T-helper 1 cell treated with Interleukin-12 subunit alpha and Interleukin-12 subunit beta and Interleukin-4 antibody, amounts not matched to agents 30 μg/mL and 1 μg/mL, for 36 hours (primary cell): ENCODE results near the gene ANKRD61.
A peak's percentile ranks its signal among the peaks of the same experiment; 100 is the strongest.
"Not testable (repeated sequence)": the region's sequence is repeated elsewhere in the genome, so short reads cannot be mapped to it uniquely, and the experiment has no call there.

Experiments
- H3K27ac Mint-ChIP-seq: one replicate; pipeline ENCODE4 v1.8.0; 2021; ENCODE audit warnings: mild to moderate bottlenecking, mixed read lengths
- H3K27me3 Mint-ChIP-seq: one replicate; pipeline ENCODE4 v1.8.0; 2021; ENCODE audit warnings: low read depth, mixed read lengths
- H3K36me3 Mint-ChIP-seq: one replicate; pipeline ENCODE4 v1.8.0; 2021; ENCODE audit warnings: low read depth, mixed read lengths
- H3K4me1 Mint-ChIP-seq: one replicate; pipeline ENCODE4 v1.8.0; 2021; ENCODE audit warnings: low read depth, mixed read lengths
- H3K4me3 Mint-ChIP-seq: one replicate; pipeline ENCODE4 v1.8.0; 2021; ENCODE audit warnings: mild to moderate bottlenecking, moderate library complexity, mixed read lengths
- H3K9me3 Mint-ChIP-seq: one replicate; pipeline ENCODE4 v1.8.0; 2021; ENCODE audit warnings: mixed read lengths

Gene ANKRD61

DNA sequence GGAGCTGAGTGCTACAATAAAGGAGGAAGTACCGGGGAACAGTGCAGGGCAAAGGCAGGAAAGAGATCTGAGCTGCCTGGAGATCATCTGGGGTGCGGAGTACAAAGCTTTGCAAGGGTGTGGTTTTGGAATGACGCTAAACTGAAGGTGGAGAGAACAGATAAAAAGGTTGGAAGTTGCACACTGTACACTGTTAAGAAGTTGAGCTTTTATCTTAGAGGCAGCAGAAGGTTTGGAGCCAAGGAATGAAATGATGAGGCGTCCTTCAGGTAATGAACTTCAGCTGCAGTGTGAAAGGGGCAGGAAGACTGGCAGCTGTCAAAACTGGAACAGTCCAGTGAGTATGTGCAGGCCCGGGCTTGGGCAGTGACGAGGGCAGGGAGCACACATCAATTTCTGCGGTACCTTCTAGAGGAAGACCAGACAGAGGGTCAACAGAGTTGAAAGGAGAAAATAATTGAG lies 7.2 kb upstream of the ANKRD61 start:
- Mint-ChIP-seq H3K27me3 (no peaks in the 10 kb centered on the region), H3K36me3 (peaks cover 55% of the 10 kb centered on the region), H3K4me3 (no peak overlapping the region), H3K27ac (peak overlapping the region; percentile 50), H3K9me3 (no peaks in the 10 kb centered on the region), H3K4me1 (peaks cover 23% of the 10 kb centered on the region)

DNA sequence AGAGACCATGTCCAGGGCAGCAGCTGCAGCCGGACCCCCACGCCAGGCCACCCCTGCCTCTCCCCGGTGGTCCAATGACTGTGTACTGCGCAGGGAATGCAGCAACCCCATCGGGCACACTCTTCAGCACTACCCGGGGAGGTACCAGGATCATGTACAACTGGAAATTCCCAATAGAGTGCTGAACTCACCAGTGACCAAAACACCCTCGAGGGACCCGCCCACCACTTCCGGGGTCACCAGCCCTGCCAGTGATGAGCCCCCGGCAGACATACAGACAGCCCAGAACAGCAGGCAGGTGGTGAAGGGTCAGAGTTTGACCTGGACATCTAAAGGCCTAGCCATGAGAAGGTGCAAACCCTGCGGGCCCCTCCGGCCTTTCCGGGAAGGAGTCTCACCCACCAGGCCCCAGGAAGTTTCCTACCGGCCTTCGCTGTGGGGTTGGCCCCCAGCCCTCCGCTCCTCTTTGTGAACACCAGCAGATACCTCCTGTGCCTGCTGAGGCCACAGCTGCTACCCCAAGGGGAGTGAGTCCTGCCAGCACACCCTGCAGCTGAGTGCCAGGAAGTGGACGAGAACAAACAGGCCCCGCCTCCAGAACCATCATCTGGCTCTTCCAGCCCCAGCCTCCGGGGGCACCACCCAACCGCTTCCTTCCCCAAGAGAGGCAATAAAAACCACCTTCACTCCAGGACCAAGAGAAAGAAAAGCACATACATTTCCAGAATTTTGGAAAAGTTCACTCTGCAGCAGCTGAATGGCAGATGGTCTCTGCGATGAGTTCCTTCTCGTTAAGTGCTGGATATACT lies 5.0 kb upstream of the ANKRD61 start:
- Mint-ChIP-seq H3K4me3 (peak overlapping the region; percentile 78), H3K27ac (peak overlapping the region; percentile 85), H3K27me3 (no peaks in the 10 kb centered on the region), H3K9me3 (no peaks in the 10 kb centered on the region), H3K36me3 (peaks cover 47% of the 10 kb centered on the region), H3K4me1 (peaks cover 23% of the 10 kb centered on the region)

DNA sequence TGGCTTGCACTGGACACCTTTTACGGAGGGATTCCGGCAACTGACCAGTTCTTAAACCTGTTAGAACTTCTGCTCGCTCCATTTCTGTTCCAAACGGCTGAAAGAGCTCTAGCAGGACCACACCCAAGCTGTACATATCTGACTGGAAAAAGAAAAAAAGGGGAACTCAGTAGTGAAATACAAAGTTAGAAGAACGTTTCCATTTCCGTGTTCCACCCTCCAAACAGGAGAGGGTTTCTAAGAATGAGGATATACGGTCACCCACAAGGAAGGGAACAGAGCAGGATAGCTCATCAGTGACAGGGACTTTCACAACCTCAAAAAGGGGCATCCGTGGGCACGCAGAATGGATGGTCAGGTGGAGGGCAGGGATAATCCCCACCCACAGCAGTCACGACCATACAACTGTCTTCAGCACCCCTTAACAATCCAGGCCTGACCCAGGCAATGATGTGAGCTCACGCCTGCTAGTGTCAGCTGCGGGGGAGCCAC lies 4.3 kb upstream of the ANKRD61 start:
- Mint-ChIP-seq H3K36me3 (peaks cover 45% of the 10 kb centered on the region), H3K27ac (peak overlapping the region; percentile 85), H3K9me3 (no peaks in the 10 kb centered on the region), H3K4me1 (peaks cover 23% of the 10 kb centered on the region), H3K4me3 (peak overlapping the region; percentile 78), H3K27me3 (no peaks in the 10 kb centered on the region)

DNA sequence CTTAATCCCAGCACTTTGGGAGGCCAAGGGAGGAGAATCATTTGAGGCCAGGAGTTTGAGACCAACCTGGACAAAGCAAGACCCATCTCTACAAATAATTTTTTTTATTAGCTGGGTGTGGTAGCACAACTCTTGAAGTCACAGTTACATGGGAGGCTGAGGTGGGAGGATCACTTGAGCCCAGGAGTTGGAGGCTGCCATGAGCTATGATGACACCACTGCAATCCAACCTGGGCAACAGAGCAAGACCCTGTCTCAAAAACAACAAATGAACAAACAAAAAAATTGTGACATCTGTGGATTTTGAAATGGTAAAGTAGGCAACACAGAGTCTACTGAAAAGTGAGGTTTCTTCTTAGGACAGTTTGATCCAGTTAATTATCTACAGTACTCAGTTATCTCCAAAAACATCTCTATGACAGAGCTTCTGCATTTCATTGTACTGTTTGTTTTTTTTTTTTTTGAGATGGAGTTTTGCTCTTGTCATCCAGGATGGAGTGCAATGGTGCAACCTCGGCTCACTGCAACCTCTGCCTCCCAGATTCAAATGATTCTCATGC lies 3.3 kb upstream of the ANKRD61 start:
- Mint-ChIP-seq H3K27ac (no peak overlapping the region), H3K4me3 (no peak overlapping the region)

DNA sequence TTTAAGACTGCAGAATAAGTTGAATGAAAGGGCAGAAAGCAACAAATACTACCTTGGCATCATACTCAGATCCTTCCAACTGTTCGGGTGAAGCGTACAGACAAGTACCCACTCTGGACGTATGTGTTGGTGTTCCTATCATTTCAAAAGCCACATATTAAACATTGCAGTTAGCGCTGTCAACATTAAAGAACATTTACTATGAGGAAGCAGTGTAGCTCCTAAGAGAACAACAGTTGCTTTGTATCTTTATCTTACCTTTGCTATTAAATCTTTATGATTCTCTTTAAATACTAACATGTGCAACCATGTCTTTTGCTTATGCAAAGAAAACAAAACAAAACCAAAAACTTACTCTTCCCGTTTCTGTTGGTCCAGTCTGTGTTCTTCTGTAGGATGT lies 2.6 kb upstream of the ANKRD61 start:
- Mint-ChIP-seq H3K36me3 (peaks cover 36% of the 10 kb centered on the region), H3K9me3 (no peaks in the 10 kb centered on the region), H3K27me3 (no peaks in the 10 kb centered on the region), H3K27ac (peak overlapping the region; percentile 20), H3K4me3 (no peak overlapping the region), H3K4me1 (peaks cover 23% of the 10 kb centered on the region)

More for the DNA sequence above, 3.3 kb upstream of the ANKRD61 start:
- peaks cover 23% of the 10 kb centered on the region for H3K4me1 Mint-ChIP-seq
- peaks cover 43% of the 10 kb centered on the region for H3K36me3 Mint-ChIP-seq
- no peaks in the 10 kb centered on the region for H3K27me3 Mint-ChIP-seq
- H3K9me3 Mint-ChIP-seq: no peaks in the 10 kb centered on the region

DNA sequence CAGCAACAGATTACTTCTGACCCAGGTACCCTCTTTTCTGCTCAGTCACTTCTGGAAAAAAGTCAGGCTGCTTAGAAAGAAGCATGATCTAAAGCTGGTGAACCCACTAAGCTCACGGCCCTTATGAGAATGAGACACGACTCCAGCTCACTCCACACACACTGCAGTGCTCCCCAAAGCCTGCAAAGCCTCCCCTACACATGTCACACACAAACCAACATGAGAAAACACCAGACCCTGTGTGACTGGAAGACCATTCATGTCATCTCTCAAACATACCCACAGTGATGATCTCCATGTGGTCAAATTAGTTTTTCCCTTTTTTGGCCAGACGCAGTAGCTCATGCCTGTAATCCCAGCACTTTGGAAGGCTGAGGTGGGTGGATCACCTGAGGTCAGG lies 391 bp downstream of the ANKRD61 start:
- H3K9me3 Mint-ChIP-seq: no peaks in the 10 kb centered on the region
- H3K36me3 Mint-ChIP-seq: peaks cover 38% of the 10 kb centered on the region
- no peaks in the 10 kb centered on the region for H3K27me3 Mint-ChIP-seq
- peak overlapping the region; percentile 38 for H3K27ac Mint-ChIP-seq
- no peak overlapping the region for H3K4me3 Mint-ChIP-seq
- H3K4me1 Mint-ChIP-seq: peaks cover 12% of the 10 kb centered on the region

DNA sequence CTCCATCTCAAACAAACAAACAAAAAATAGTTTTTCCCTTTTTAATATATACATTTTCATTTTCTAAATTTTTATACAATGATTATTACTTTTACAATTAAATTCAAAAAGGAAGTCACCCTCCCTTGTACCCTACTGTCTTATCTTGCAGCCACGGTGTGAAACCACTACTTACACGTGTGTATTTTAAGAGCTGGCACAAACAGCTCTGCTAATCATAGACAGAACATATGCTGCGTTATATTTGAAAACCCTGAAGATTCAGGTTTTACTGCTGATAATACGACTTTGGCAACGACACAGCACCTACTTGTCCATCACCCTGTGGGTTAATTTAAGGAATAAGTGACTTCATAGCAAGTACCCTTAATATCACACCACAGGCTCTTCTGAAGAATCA lies 991 bp downstream of the ANKRD61 start:
- no peaks in the 10 kb centered on the region for H3K9me3 Mint-ChIP-seq
- H3K36me3 Mint-ChIP-seq: peaks cover 41% of the 10 kb centered on the region
- H3K27ac Mint-ChIP-seq: no peak overlapping the region
- H3K4me3 Mint-ChIP-seq: no peak overlapping the region
- no peaks in the 10 kb centered on the region for H3K27me3 Mint-ChIP-seq
- H3K4me1 Mint-ChIP-seq: peaks cover 7% of the 10 kb centered on the region

DNA sequence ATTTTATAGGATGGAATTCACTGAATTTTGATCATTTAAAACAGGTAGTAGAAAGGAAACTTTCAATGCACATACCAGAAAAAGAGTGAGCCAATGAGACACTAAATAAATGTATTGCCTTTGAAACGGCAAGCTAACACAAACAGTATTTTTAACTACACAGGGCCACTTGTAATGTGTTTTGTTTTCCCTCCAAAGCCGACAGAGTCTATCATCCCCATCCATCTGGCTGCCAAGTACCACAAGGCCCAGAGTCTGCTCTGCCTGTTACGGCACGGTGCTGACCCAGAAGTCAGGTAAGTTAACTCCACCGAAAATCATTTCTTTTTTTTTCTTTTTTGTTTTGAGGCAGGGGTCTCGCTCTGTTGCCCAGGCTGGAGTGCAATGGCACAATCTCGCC lies 1.5 kb downstream of the ANKRD61 start:
- no peak overlapping the region for H3K4me3 Mint-ChIP-seq
- peaks cover 4% of the 10 kb centered on the region for H3K4me1 Mint-ChIP-seq
- no peaks in the 10 kb centered on the region for H3K9me3 Mint-ChIP-seq
- H3K27me3 Mint-ChIP-seq: no peaks in the 10 kb centered on the region
- H3K27ac Mint-ChIP-seq: no peak overlapping the region
- H3K36me3 Mint-ChIP-seq: peaks cover 40% of the 10 kb centered on the region

DNA sequence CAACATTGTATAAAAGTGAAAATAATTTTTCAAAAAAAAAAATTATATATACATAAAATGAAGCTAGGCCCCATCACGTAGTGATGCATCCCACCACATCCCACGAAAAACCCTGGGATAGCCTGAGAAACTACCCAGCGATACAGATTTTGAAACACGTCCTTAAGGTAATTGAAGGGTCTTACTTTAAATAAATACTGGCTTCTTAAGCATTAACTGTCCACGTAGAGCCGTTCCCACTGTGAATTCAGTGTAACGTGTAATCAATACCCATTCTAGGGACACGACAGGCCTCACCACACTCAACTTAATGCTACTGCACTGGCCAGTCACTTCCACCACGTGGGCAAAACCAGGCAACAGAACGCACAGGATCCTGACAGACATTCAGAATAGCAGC lies 4.0 kb downstream of the ANKRD61 start:
- H3K27ac Mint-ChIP-seq: no peak overlapping the region
- no peaks in the 10 kb centered on the region for H3K27me3 Mint-ChIP-seq
- no peaks in the 10 kb centered on the region for H3K9me3 Mint-ChIP-seq
- H3K4me1 Mint-ChIP-seq: peaks cover 4% of the 10 kb centered on the region
- H3K4me3 Mint-ChIP-seq: no peak overlapping the region
- peaks cover 37% of the 10 kb centered on the region for H3K36me3 Mint-ChIP-seq

DNA sequence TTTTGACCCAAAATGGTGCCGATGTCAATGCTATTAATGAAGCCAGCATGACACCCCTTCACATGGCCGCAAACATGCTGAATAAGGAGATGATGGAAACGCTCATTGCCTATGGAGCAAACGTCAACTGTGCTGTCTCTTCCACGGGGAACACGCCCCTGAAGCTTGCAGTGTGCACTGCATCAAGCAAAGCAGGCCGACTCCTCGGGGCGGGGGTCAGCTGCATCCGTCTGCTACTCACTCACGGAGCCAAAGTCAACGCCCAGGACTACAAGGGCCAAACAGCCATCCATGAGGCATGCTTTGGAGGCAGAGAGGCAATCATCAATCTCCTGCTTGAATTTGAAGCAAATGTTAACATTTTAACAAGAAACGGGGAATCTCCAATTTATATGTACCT lies 4.5 kb downstream of the ANKRD61 start:
- Mint-ChIP-seq H3K36me3 (peaks cover 39% of the 10 kb centered on the region), H3K9me3 (no peaks in the 10 kb centered on the region), H3K27me3 (no peaks in the 10 kb centered on the region), H3K4me3 (no peak overlapping the region), H3K27ac (no peak overlapping the region), H3K4me1 (peaks cover 4% of the 10 kb centered on the region)

DNA sequence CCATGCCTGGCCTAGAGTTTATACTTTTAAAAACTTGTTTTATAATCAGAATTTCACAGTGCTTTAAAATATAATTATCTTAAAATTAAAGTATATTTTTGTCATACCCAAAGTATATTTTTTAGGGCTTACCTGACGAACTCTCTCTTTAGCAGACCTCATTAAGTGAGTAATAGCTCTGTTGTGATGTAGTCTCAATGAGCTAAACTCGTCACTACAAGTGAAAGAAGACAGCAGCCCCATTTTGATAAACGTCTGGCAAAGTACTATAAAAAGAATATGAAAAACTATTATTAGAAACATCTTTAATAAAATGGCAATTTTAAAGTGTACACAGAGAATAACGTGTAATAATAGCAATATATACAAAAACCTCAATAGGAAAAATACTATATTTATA lies 18.6 kb downstream of the ANKRD61 start:
- Mint-ChIP-seq H3K36me3 (peaks cover 15% of the 10 kb centered on the region), H3K4me1 (peaks cover 1% of the 10 kb centered on the region), H3K27ac (no peak overlapping the region), H3K27me3 (no peaks in the 10 kb centered on the region), H3K4me3 (no peak overlapping the region), H3K9me3 (no peaks in the 10 kb centered on the region)

DNA sequence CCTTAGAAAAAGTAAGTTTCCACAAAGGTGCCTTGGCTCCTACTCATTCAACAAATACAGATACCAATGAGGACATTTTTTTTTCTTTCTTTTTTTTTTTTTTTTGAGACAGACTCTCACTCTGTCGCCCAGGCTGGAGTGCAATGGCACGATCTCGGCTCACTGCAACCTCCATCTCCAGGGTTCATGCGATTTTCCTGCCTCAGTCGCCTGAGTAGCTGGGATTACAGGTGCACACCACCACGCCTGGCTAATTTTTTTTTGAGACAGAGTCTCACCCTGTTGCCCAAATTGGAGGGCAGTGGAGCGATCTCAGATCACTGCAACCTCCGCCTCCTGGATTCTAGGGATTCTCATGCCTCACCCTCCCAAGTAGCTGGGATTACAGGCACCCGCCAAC lies 20.0 kb downstream of the ANKRD61 start:
- H3K4me1 Mint-ChIP-seq, H3K27me3 Mint-ChIP-seq, H3K27ac Mint-ChIP-seq, H3K9me3 Mint-ChIP-seq, H3K4me3 Mint-ChIP-seq: not testable (repeated sequence)
- H3K36me3 Mint-ChIP-seq: peaks cover 15% of the 10 kb centered on the region

DNA sequence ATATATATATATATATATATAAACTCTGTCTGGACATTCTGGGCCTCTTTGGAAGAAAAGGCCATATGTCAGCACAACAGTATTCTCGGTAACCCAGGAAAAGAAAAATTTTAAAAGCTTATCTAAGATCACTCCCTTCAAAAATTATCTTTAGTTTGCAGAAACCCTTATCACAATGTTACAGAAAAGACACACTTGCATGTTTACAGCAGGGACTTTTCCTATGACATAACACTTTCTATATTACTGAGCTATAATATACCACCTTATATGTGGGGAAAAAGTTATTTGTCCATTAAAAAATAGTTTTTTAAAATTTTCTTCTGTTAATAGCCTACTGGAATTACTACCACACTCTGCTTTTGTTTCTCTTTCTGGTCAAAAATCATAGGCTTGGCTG lies 25.4 kb downstream of the ANKRD61 start:
- no peaks in the 10 kb centered on the region for H3K9me3 Mint-ChIP-seq
- H3K36me3 Mint-ChIP-seq: peaks cover 7% of the 10 kb centered on the region
- no peaks in the 10 kb centered on the region for H3K27me3 Mint-ChIP-seq
- H3K4me1 Mint-ChIP-seq: peaks cover 17% of the 10 kb centered on the region
- H3K4me3 Mint-ChIP-seq: no peak overlapping the region
- no peak overlapping the region for H3K27ac Mint-ChIP-seq

DNA sequence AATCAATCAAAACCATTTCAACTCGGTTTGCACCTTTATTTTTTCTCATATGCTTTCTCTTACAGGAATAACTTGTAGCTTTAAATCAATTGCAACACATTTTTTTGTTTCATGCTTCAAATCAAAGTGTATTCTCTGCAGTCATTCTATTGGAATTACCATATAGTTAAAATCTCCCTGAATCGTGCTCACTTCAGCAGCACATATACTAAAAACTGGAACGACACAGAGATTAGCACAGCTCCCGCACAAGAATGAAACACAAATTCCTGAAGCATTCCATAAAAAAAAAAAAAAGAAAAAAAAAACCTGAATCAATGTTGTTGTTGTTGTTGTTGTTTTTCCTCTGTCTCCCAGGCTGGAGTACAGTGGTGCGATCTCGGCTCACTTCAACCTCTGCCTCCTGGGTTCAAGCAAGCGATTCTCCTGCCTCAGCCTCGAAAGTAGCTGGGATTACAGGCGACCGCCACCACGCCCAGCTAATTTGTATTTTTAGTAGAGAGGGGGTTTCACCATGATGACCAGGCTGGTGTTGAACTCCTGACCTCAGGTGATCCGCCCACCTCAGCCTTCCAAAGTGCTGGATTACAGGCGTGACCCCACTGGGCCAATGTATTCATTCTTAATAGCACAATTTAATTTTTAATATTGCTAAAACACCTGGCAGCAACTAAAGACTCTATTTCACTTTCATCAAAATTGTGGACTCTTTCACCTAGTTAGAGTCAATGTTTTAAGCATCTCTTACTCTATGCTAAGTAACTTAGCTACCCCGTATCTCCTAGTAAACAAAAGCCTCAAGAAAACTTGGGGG lies 26.3 kb downstream of the ANKRD61 start:
- H3K9me3 Mint-ChIP-seq: no peaks in the 10 kb centered on the region
- H3K4me3 Mint-ChIP-seq: peak overlapping the region; percentile 95
- peaks cover 7% of the 10 kb centered on the region for H3K36me3 Mint-ChIP-seq
- no peaks in the 10 kb centered on the region for H3K27me3 Mint-ChIP-seq
- peaks cover 17% of the 10 kb centered on the region for H3K4me1 Mint-ChIP-seq
- peak overlapping the region; percentile 59 for H3K27ac Mint-ChIP-seq
